WTC11 (cell line): ENCODE data around the gene RPS8.

Experiments
- ATF2 ChIP-seq: sonication (generic); formaldehyde crosslinking; IDR thresholded peaks from 2 replicates; pipeline ENCODE4 v1.8.1; 2022; ENCODE audit warnings: low read depth, missing genetic modification reagents, borderline replicate concordance
- CTCF ChIP-seq: fragments of 200-600 bp; IDR thresholded peaks from 2 replicates; pipeline ENCODE4 v1.8.0; 2022; ENCODE audit warnings: antibody characterized with exemption
- ERG ChIP-seq: fragments of 250-450 bp; sonication (Bioruptor Pico); IDR thresholded peaks from 2 replicates; pipeline ENCODE4 v1.8.0; 2021; ENCODE audit warnings: mild to moderate bottlenecking
- NR3C1 ChIP-seq: sonication (generic); formaldehyde crosslinking; conservative IDR thresholded peaks from 2 replicates; pipeline ENCODE4 v1.8.1; 2023; ENCODE audit warnings: low read depth, mild to moderate bottlenecking, missing genetic modification reagents
- RELA ChIP-seq: sonication (generic); formaldehyde crosslinking; IDR thresholded peaks from 2 replicates; pipeline ENCODE4 v1.8.1; 2022; ENCODE audit warnings: missing genetic modification reagents, mild to moderate bottlenecking, borderline replicate concordance
- SP1 ChIP-seq: sonication (generic); formaldehyde crosslinking; conservative IDR thresholded peaks from 2 replicates; pipeline ENCODE4 v1.8.1; 2022; ENCODE audit warnings: missing genetic modification reagents
- USF2 ChIP-seq: sonication (generic); formaldehyde crosslinking; IDR thresholded peaks from 2 replicates; pipeline ENCODE4 v1.8.1; 2023; ENCODE audit warnings: mild to moderate bottlenecking, missing genetic modification reagents, moderate library complexity
- ZNF671 ChIP-seq: fragments of 250-450 bp; sonication (Bioruptor Pico); IDR thresholded peaks from 2 replicates; pipeline ENCODE4 v1.8.0; 2021; ENCODE audit warnings: mild to moderate bottlenecking

- TF ChIP-seq NR3C1 (no peak), ERG (CRISPR knock-in tag) (no peak), RELA (no peak), CTCF (no peak), SP1 (CRISPR knock-in tag) (no peak), ZNF671 (no peak), USF2 (CRISPR knock-in tag) (no peak), ATF2 (CRISPR knock-in tag) (no peak)
These were observed 32.2 kb downstream of the RPS8 start for GRCh38 chr1:44807364-44808062.
